GM19035 (cell line): ENCODE data around the gene MICALL2.

Experiments used
- ATAC-seq: cut with Tn5 transposase; IDR thresholded peaks from one replicate; pipeline ENCODE4 v1.9.1; 2021; ENCODE audit not compliant: unreplicated experiment

MICALL2 gene

GRCh38 chr7:1397491-1398327 lies 61.6 kb downstream of the MICALL2 start:
- no peak for ATAC-seq

DNA sequence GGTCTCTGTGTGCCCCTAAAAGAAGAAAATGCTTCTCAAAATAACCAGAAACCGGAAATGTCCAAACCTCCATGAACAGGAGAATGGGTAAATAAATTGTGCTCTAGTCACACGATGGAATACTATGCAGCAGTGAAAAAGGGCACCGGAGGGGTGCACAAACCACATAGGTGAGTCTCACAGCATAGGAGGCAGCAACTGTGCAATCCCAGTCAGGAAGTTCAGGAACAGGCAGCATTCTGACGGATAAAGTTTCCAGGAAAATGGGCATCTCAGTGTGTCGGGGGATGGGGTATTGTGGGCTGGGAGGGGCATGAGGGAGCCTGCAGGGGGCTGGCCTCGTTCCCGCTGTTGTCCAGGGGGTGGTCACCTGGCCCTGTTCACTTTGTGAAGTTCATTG lies 63.1 kb downstream of the MICALL2 start:
- no peak for ATAC-seq

DNA sequence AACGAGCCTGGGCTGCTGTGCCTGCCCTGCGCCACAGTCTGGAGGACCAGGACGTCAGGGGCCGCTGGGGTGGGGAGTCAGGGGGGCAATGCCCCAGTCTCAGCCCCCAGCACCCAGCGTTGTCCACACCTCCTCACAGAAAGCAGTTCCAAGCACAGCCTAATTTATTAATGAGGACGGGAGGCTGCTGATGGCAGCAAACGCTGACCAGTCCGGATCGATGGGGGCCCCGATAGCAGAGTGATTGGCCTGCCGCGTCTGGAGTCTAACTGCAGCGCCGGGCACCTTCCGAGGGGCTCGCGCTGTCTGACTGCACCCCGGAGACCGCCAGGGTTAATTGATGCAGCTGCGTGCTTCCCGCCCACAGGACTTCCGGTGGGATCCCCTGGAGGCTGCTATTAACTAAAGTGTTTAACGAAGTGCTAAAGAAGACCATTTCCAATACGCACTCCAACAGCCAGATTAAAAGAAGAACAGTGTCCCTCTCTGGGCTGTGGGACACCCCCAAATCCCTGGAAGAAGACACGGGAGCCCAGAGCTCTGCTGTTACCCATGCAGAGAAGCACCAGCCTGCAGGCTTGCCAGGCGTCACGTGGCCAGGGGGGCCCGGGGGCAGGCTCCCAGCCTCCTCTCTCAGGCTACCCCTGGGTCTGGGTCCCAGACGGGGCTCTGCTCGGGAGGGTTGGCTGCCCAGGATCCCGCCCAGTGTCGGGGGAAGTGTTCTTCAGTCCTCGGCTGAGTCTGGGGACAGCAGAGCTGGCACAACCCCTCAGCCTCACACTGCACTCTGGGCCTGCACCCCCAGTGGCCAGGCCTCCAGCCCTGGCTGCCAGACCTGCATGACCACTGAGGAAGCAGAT lies 63.8 kb downstream of the MICALL2 start:
- ATAC-seq = no peak

- ATAC-seq = no peak
Observed at GRCh38 chr7:1394371-1394770, 64.9 kb downstream of the MICALL2 start.

GRCh38 chr7:1393421-1393820 lies 65.8 kb downstream of the MICALL2 start:
- no peak for ATAC-seq

GRCh38 chr7:1392556-1392955 lies 66.7 kb downstream of the MICALL2 start:
- no peak for ATAC-seq

DNA sequence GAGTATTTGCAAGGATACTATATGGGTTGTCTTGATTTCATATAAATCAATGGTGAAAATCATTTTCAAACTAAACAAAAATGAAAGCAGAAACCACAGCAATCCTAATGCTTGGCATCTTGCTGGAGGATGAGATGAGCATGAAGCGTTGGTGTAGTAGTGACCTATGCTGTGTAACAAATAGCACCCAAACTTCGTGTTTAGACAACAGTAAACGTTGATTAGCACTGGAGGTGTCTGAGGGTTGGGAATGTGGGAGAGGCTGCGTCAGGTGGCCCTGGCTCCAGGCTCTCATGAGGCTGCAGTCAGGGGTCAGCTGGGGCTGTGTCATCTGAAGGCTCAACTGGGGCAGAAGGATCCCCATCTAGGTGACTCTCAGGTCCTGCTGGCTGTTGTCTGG lies 67.8 kb downstream of the MICALL2 start:
- no peak for ATAC-seq

- ATAC-seq = no peak
Observed at GRCh38 chr7:1388703-1389335, 70.5 kb downstream of the MICALL2 start.

DNA sequence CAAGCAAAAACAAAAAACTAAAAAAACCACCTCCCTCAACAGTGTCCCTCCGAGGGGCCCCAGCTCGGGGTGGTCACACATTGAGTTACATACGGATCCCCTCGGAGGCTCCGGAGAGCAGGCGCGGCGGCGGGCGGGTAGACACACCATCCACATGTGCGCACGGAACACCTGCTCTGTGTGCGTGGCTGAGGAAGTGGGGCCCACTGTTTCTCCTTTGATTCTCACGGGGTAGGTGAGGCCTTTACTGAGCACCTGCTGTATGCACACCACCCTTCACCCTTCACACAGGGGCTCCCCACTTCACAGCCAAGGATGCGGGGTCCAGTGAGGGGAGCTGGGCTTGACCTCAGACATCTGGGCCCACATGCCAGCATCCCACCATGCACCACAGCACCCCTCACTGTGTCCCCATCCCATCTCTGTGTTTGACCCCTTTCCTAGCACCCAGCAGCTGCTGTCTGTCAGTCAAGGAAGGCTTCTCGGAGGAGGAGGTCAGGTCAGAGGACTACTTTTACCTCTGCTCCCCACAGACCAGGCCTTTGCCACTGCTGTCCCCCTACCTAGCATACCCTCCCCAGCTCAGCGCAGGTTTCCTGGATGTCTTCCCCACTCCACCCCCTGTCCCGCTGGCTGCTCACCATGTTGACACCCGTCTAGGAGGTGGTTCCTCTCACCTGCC lies 71.1 kb downstream of the MICALL2 start:
- ATAC-seq = no peak

- ATAC-seq = no peak
Observed at GRCh38 chr7:1387261-1387660, 72.0 kb downstream of the MICALL2 start.

- ATAC-seq = no peak
Observed at GRCh38 chr7:1386623-1387220, 72.5 kb downstream of the MICALL2 start.

- no peak for ATAC-seq
Observed at GRCh38 chr7:1385809-1386622, 73.3 kb downstream of the MICALL2 start.

- ATAC-seq = no peak
Observed at GRCh38 chr7:1385086-1385808, 74.0 kb downstream of the MICALL2 start.
